A549 (cell line): Measurements from ENCODE around the gene MAOB. TPM values are rescaled to one million over a fixed set of nuclear protein-coding genes. Genes with fewer than 3 reads are reported as not detected.

Source experiments
- ATAC-seq, 2 experiments: fragments of 200-7000 bp in 1 of 2; fragments of >200 bp in 1 of 2; cut with Nextera tagmentation in 1 of 2; cut with Tn5 transposase in 1 of 2; 3 replicates each; pipeline versions ENCODE4 v1.8.0 to v1.9.1; 2018 to 2020; ENCODE audit warnings: mild to moderate bottlenecking in 1 of 2, moderate library complexity in 1 of 2
- CTCF ChIA-PET: fragments of 300-600 bp; sonication (Branson Sonifier 250); formaldehyde crosslinking; extraction: SDS; loops from one replicate; lab custom pipeline; 2021; ENCODE audit warnings: antibody characterized with exemption, inconsistent platforms; lab: Yijun Ruan, JAX
- POLR2A ChIA-PET: fragments of 350-600 bp; formaldehyde crosslinking; extraction: SDS; loops from one replicate; lab custom pipeline; 2021; ENCODE audit warnings: antibody characterized with exemption, inconsistent platforms; lab: Yijun Ruan, JAX
- DNase-seq, 2 experiments: peaks; one replicate each; pipeline versions ENCODE4 v3.0.0 to v3.0.0-alpha.2; 2011 to 2016; ENCODE audit warnings: low read depth in 1 of 2, low spot score in 1 of 2
- FAIRE-seq: peaks from 2 replicates; lab custom pipeline; 2011; peaks lifted over from hg19 to GRCh38; lab: Jason Lieb, UNC
- H3K27ac ChIP-seq, 2 experiments: fragments of >200 bp; sonication (Bioruptor Twin); formaldehyde crosslinking; 3 replicates each; pipeline ENCODE4 v1.5.1; 2016 to 2017
- H3K4me1 ChIP-seq: fragments of >200 bp; sonication (Bioruptor Twin); formaldehyde crosslinking; 3 replicates; pipeline ENCODE4 v1.6.1; 2016
- H3K4me2 ChIP-seq: fragments of >200 bp; sonication (Bioruptor Twin); formaldehyde crosslinking; 3 replicates; pipeline ENCODE4 v1.6.1; 2016
- H3K4me3 ChIP-seq: fragments of >200 bp; sonication (Bioruptor Twin); formaldehyde crosslinking; 3 replicates; pipeline ENCODE4 v1.5.1; 2016
- H3K9me3 ChIP-seq: fragments of >200 bp; sonication (Bioruptor Twin); formaldehyde crosslinking; 3 replicates; pipeline ENCODE4 v1.6.1; 2016
- BCL3 ChIP-seq: fragments of >200 bp; sonication (Bioruptor Twin); formaldehyde crosslinking; IDR thresholded peaks from 3 replicates; pipeline ENCODE4 v1.6.1; 2016
- CBX2 ChIP-seq: fragments of 200-600 bp; sonication (generic); IDR thresholded peaks from 2 replicates; pipeline ENCODE4 v1.6.1; 2016; ENCODE audit warnings: low read depth, mild to moderate bottlenecking, borderline replicate concordance
- CBX8 ChIP-seq: fragments of 200-600 bp; sonication (generic); IDR thresholded peaks from 2 replicates; pipeline ENCODE4 v1.6.1; 2016
- CEBPB ChIP-seq, 2 experiments: fragments of >200 bp in 1 of 2; sonication (Bioruptor Twin) in 1 of 2; formaldehyde crosslinking in 1 of 2; IDR thresholded peaks; 2 replicates each; pipeline ENCODE4 v1.6.1; 2012 to 2016
- CHD2 ChIP-seq: fragments of 150-350 bp; IDR thresholded peaks from 2 replicates; pipeline ENCODE4 v1.6.1; 2014; ENCODE audit warnings: low read length; ENCODE audit not compliant: partially characterized antibody
- E2F6 ChIP-seq: IDR thresholded peaks from 2 replicates; pipeline ENCODE4 v1.6.1; 2012; ENCODE audit warnings: low read depth, borderline replicate concordance
- EHMT2 ChIP-seq: fragments of 200-600 bp; sonication (generic); IDR thresholded peaks from 2 replicates; pipeline ENCODE4 v1.6.1; 2016; ENCODE audit warnings: antibody characterized with exemption, low read depth, mild to moderate bottlenecking, moderate library complexity
- FOSB ChIP-seq: fragments of 250-450 bp; sonication (Bioruptor Pico); IDR thresholded peaks from 2 replicates; pipeline ENCODE4 v1.5.0; 2020; ENCODE audit warnings: mild to moderate bottlenecking, moderate library complexity
- HOXA7 ChIP-seq: fragments of 250-450 bp; sonication (Bioruptor Pico); IDR thresholded peaks from 2 replicates; pipeline ENCODE4 v1.5.0; 2020; ENCODE audit warnings: mild to moderate bottlenecking, moderate library complexity
- HOXB13 ChIP-seq: fragments of 250-450 bp; sonication (Bioruptor Pico); IDR thresholded peaks from 2 replicates; pipeline ENCODE4 v1.5.0; 2020; ENCODE audit warnings: low read depth, mild to moderate bottlenecking, moderate library complexity
- HOXB5 ChIP-seq: fragments of 250-450 bp; sonication (Bioruptor Pico); IDR thresholded peaks from 2 replicates; pipeline ENCODE4 v1.5.0; 2020; ENCODE audit warnings: mild to moderate bottlenecking, moderate library complexity
- JUN ChIP-seq, 2 experiments: fragments of >200 bp; sonication (Bioruptor Twin); formaldehyde crosslinking; IDR thresholded peaks; 2 replicates in 1 of 2; 3 replicates in 1 of 2; pipeline ENCODE4 v1.6.1; 2016 to 2017
- JUNB ChIP-seq: fragments of >200 bp; sonication (Bioruptor Twin); formaldehyde crosslinking; IDR thresholded peaks from 2 replicates; pipeline ENCODE4 v1.6.1; 2016
- KDM1A ChIP-seq: fragments of 200-600 bp; sonication (generic); IDR thresholded peaks from 2 replicates; pipeline ENCODE4 v1.6.1; 2016; ENCODE audit warnings: low read depth, mild to moderate bottlenecking
- KDM5A ChIP-seq: fragments of 200-600 bp; sonication (generic); IDR thresholded peaks from 2 replicates; pipeline ENCODE4 v1.6.1; 2016; ENCODE audit warnings: antibody characterized with exemption, mild to moderate bottlenecking
- MAFK ChIP-seq: fragments of 450-650 bp; IDR thresholded peaks from 2 replicates; pipeline ENCODE4 v1.6.1; 2014; ENCODE audit not compliant: partially characterized antibody
- MAZ ChIP-seq: fragments of 150-350 bp; IDR thresholded peaks from 2 replicates; pipeline ENCODE4 v1.6.1; 2014; ENCODE audit warnings: antibody characterized with exemption, low read depth, low read length, borderline replicate concordance
- MYC ChIP-seq: IDR thresholded peaks from 2 replicates; pipeline ENCODE4 v1.6.1; 2012; ENCODE audit warnings: mild to moderate bottlenecking, inconsistent platforms, low read length, improper control_type of control experiment, borderline replicate concordance
- NPAS2 ChIP-seq: fragments of 250-450 bp; sonication (Bioruptor Pico); IDR thresholded peaks from 2 replicates; pipeline ENCODE4 v1.8.0; 2022; ENCODE audit warnings: mild to moderate bottlenecking, moderate library complexity, borderline replicate concordance
- NR3C1 ChIP-seq: fragments of >200 bp; sonication (Bioruptor Twin); formaldehyde crosslinking; IDR thresholded peaks from 3 replicates; pipeline ENCODE4 v1.6.1; 2017
- POLR2A ChIP-seq: IDR thresholded peaks from 2 replicates; pipeline ENCODE4 v1.6.1; 2012; ENCODE audit warnings: mild to moderate bottlenecking, low read length
- RAD21 ChIP-seq, 2 experiments: fragments of >200 bp in 1 of 2; sonication (Bioruptor Twin) in 1 of 2; formaldehyde crosslinking in 1 of 2; IDR thresholded peaks in 1 of 2; conservative IDR thresholded peaks in 1 of 2; 2 replicates in 1 of 2; 3 replicates in 1 of 2; pipeline ENCODE4 v1.6.1; 2012 to 2018; ENCODE audit warnings: inconsistent platforms in 1 of 2
- RCOR1 ChIP-seq: fragments of 150-350 bp; IDR thresholded peaks from 2 replicates; pipeline ENCODE4 v1.6.1; 2014; ENCODE audit warnings: antibody characterized with exemption, low read length, low read depth
- RFX5 ChIP-seq: fragments of 450-650 bp; IDR thresholded peaks from 2 replicates; pipeline ENCODE4 v1.7.1; 2014; ENCODE audit warnings: antibody characterized with exemption, mild to moderate bottlenecking, moderate library complexity
- SMC3 ChIP-seq: fragments of >200 bp; sonication (Bioruptor Twin); formaldehyde crosslinking; IDR thresholded peaks from 3 replicates; pipeline ENCODE4 v1.6.1; 2018; ENCODE audit warnings: inconsistent platforms
- SREBF2 ChIP-seq: fragments of 450-650 bp; IDR thresholded peaks from 2 replicates; pipeline ENCODE4 v1.6.1; 2014; ENCODE audit warnings: mild to moderate bottlenecking, moderate library complexity
- TP53 ChIP-seq: fragments of 250-450 bp; sonication (Bioruptor Pico); IDR thresholded peaks from 2 replicates; pipeline ENCODE4 v1.5.0; 2021; ENCODE audit warnings: mild to moderate bottlenecking, moderate library complexity
- ZC3H11A ChIP-seq: fragments of 450-650 bp; IDR thresholded peaks from 2 replicates; pipeline ENCODE4 v1.6.1; 2014; ENCODE audit warnings: antibody characterized with exemption, mild to moderate bottlenecking
- ZFP36 ChIP-seq: fragments of 450-650 bp; IDR thresholded peaks from 2 replicates; pipeline ENCODE4 v1.6.1; 2014; ENCODE audit warnings: borderline replicate concordance; ENCODE audit not compliant: partially characterized antibody
- ZNF302 ChIP-seq: fragments of 250-450 bp; sonication (Bioruptor Pico); IDR thresholded peaks from 2 replicates; pipeline ENCODE4 v1.9.0; 2021; ENCODE audit warnings: inconsistent platforms, mild to moderate bottlenecking, moderate library complexity
- ZSCAN20 ChIP-seq: fragments of 250-450 bp; sonication (Bioruptor Pico); IDR thresholded peaks from 2 replicates; pipeline ENCODE4 v1.8.0; 2022; ENCODE audit warnings: mild to moderate bottlenecking, moderate library complexity
- WGBS: methylation state at CpG from one replicate; pipeline ENCODE4 v1.1.6; 2017; ENCODE audit errors: missing lambda C conversion rate; 5-methylcytosine and 5-hydroxymethylcytosine counted together
- polyA plus RNA-seq, 4 experiments: library from polyadenylated mRNA; depleted of rRNA in 3 of 4; stranded (reverse); fragments of >200 nt; fragmentation: RNase III in 1 of 4; extraction: RNeasy Plus Mini Kit Qiagen cat#74134 plus additional on column Dnase treatment in 1 of 4; gene quantifications; 2 replicates in 3 of 4; 3 replicates in 1 of 4; pipeline ENCODE4 v1.2.3, GENCODE V29; 2011 to 2017
- TF ChIP-seq, protein P1 (sequence below): fragments of 250-450 bp; sonication (Bioruptor Pico); IDR thresholded peaks from 2 replicates; pipeline ENCODE4 v1.5.0; 2020; ENCODE audit warnings: low read depth, mild to moderate bottlenecking, moderate library complexity

Gene MAOB
- polyA plus RNA-seq, 2 of the 4 experiments (the other 2 are of a cell fraction) = 0.05 to 0.35 TPM

GRCh38 chrX:43718546-43718945, 163.7 kb downstream of the MAOB start:
- FAIRE-seq = peak; percentile 73
- H3K27ac ChIP-seq = no peak overlapping the region
- no peak overlapping the region for H3K4me2 ChIP-seq
- ChIA-PET CTCF (no interaction called here), POLR2A (no interaction called here)
- no peak overlapping the region for H3K4me3 ChIP-seq
- 47% methylated on average over 6 of the region's 6 CpGs for WGBS
- no peak for ATAC-seq
- no peak for DNase-seq
- no peaks in the 10 kb centered on the region for H3K9me3 ChIP-seq
- TF ChIP-seq ZFP36 (no peak), CBX2 (no peak)
- H3K4me1 ChIP-seq = no peaks in the 10 kb centered on the region

DNA sequence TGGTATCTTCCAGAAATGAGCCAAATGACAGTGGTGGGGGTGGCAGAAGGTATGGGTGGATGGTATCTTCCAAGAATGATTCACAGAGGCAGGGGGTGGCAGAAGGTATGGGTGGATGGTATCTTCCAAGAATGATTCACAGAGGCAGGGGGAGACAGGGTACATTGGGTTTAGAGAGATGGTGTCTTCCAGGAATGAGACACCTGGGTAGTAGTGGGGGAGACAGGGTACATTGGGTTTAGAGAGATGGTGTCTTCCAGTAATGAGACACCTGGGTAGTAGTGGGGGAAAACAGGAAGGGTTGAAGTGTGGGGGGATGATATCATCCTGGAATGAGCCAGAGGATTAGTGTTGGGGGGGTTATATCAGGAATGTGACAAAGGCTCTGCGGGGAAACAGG, 164.2 kb downstream of the MAOB start:
- no peak for FAIRE-seq
- WGBS = 71% methylated on average over 1 of the region's 1 CpG
- H3K27ac ChIP-seq = no peak overlapping the region
- ChIA-PET CTCF (no interaction called here), POLR2A (no interaction called here)
- H3K4me2 ChIP-seq = no peak overlapping the region
- no peak for DNase-seq
- no peaks in the 10 kb centered on the region for H3K9me3 ChIP-seq
- no peak for TF ChIP-seq RCOR1
- TF ChIP-seq SMC3 = no peak
- no peak for TF ChIP-seq ZC3H11A
- no peak for TF ChIP-seq CEBPB (IDR thresholded peaks at IDR 0.05)
- no peak for TF ChIP-seq RFX5
- TF ChIP-seq MAFK = no peak
- no peak for TF ChIP-seq BCL3
- H3K4me1 ChIP-seq = no peaks in the 10 kb centered on the region
- no peak for ATAC-seq
- no peak overlapping the region for H3K4me3 ChIP-seq

- ChIA-PET POLR2A (no interaction called here), CTCF (no interaction called here)
- TF ChIP-seq, protein P1, sequence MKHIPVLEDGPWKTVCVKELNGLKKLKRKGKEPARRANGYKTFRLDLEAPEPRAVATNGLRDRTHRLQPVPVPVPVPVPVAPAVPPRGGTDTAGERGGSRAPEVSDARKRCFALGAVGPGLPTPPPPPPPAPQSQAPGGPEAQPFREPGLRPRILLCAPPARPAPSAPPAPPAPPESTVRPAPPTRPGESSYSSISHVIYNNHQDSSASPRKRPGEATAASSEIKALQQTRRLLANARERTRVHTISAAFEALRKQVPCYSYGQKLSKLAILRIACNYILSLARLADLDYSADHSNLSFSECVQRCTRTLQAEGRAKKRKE = no peak
- TF ChIP-seq MYC (no peak), RAD21 (conservative IDR thresholded peaks at IDR 0.05 in 1 of 2, IDR thresholded peaks at IDR 0.05 in 1 of 2) (no peak), MAZ (no peak), ZFP36 (no peak), HOXA7 (CRISPR knock-in tag) (no peak), CBX2 (no peak), RFX5 (no peak), E2F6 (no peak), NR3C1 (no peak), CBX8 (no peak)
- no peak overlapping the region for H3K4me3 ChIP-seq
- H3K4me2 ChIP-seq = no peak overlapping the region
- no peaks in the 10 kb centered on the region for H3K4me1 ChIP-seq
- DNase-seq = no peak
- no peak overlapping the region for H3K27ac ChIP-seq
- no peak for FAIRE-seq
- H3K9me3 ChIP-seq = no peaks in the 10 kb centered on the region
- ATAC-seq = no peak
- WGBS = 50% methylated on average over 1 of the region's 1 CpG
Measured at GRCh38 chrX:43717161-43717560, 165.1 kb downstream of the MAOB start.

GRCh38 chrX:43716696-43717095, 165.6 kb downstream of the MAOB start:
- POLR2A ChIA-PET = no interaction called here
- no peak overlapping the region for H3K4me2 ChIP-seq
- DNase-seq (no peak), ATAC-seq (no peak), FAIRE-seq (no peak)
- WGBS = 38% methylated on average over 1 of the region's 1 CpG
- no peaks in the 10 kb centered on the region for H3K9me3 ChIP-seq
- CTCF ChIA-PET = no interaction called here
- no peak overlapping the region for H3K4me3 ChIP-seq
- H3K27ac ChIP-seq = no peak overlapping the region
- H3K4me1 ChIP-seq = no peaks in the 10 kb centered on the region
- TF ChIP-seq JUNB (no peak), KDM1A (no peak), FOSB (no peak), JUN (IDR thresholded peaks at IDR 0.05) (no peak), KDM5A (no peak), CHD2 (no peak), ZNF302 (CRISPR knock-in tag) (no peak), POLR2A (no peak), HOXB13 (CRISPR knock-in tag) (no peak), SREBF2 (no peak), NPAS2 (CRISPR knock-in tag) (no peak), EHMT2 (no peak), BCL3 (no peak), HOXB5 (CRISPR knock-in tag) (no peak), TP53 (CRISPR knock-in tag) (no peak), RFX5 (no peak), ZSCAN20 (no peak)
